ENCODE measurements around the gene SHD. TPM values are rescaled to one million over a fixed set of nuclear protein-coding genes. Genes with fewer than 3 reads are reported as not detected.
"Not testable (repeated sequence)": the region's sequence is repeated elsewhere in the genome, so short reads cannot be mapped to it uniquely, and the experiment has no call there.

SHD gene
- total RNA-seq, 1 experiment from 2014 or later: not detected

DNA sequence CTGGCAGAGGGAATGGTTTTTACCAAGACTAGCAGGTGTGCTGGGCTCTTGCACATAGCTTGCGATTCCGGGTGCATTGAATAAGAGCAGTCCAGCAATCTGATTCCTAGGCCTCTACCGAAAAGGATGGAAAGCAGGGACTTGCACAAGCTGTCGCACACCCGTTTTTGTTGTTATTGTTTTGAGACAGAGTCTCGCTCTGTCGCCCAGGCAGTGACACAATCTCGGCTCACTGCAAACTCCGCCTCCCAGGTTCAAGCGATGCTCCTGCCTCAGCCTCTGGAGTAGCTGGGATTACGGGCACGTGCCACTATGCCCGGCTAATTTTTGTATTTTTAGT is 44.2 kb upstream of the SHD start:
- no peak for DNase-seq (ENCODE audit: low spot score)
- TF ChIP-seq, protein P1, sequence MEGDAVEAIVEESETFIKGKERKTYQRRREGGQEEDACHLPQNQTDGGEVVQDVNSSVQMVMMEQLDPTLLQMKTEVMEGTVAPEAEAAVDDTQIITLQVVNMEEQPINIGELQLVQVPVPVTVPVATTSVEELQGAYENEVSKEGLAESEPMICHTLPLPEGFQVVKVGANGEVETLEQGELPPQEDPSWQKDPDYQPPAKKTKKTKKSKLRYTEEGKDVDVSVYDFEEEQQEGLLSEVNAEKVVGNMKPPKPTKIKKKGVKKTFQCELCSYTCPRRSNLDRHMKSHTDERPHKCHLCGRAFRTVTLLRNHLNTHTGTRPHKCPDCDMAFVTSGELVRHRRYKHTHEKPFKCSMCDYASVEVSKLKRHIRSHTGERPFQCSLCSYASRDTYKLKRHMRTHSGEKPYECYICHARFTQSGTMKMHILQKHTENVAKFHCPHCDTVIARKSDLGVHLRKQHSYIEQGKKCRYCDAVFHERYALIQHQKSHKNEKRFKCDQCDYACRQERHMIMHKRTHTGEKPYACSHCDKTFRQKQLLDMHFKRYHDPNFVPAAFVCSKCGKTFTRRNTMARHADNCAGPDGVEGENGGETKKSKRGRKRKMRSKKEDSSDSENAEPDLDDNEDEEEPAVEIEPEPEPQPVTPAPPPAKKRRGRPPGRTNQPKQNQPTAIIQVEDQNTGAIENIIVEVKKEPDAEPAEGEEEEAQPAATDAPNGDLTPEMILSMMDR (conservative IDR thresholded peaks at IDR 0.05; ENCODE audit: low read depth, low read length): no peak
- ChIA-PET CTCF (interaction anchor here (0.6 kb wide), 1 partner anchor 16 kb away, joined by 18 read pairs; no protein-coding TSS in a partner anchor), POLR2A (ENCODE audit: low non-redundant PET) (no interaction called here)
- intact Hi-C loops (cut with micrococcal nuclease; ENCODE audit: unreplicated experiment): no loop called here
- H3K27me3 ChIP-seq (replicated peaks; ENCODE audit: insufficient read depth, low read depth, low read length, poor library complexity): no peaks in the 10 kb centered on the region
- no peaks in the 10 kb centered on the region for H3K9me3 ChIP-seq (ENCODE audit: low read depth, low read length, poor library complexity, severe bottlenecking)
- H3K27ac ChIP-seq (ENCODE audit: low read depth, low read length, poor library complexity, severe bottlenecking): no peak overlapping the region
- H3K4me1 ChIP-seq (ENCODE audit: insufficient read depth, low read length, poor library complexity, severe bottlenecking): no peaks in the 10 kb centered on the region
- BruUV-seq (replicated peaks): no TSS peak
- H3K36me3 ChIP-seq (ENCODE audit: insufficient read depth, low read length, poor library complexity, severe bottlenecking): no peaks in the 10 kb centered on the region
- H3K4me3 ChIP-seq (ENCODE audit: low read depth, low read length, poor library complexity, severe bottlenecking): no peak overlapping the region

GRCh38 chr19:4237510-4237909 is 41.6 kb upstream of the SHD start:
- H3K4me1 ChIP-seq (ENCODE audit: insufficient read depth, low read length, poor library complexity, severe bottlenecking); H3K9me3 ChIP-seq (ENCODE audit: low read depth, low read length, poor library complexity, severe bottlenecking); intact Hi-C loops (cut with micrococcal nuclease; ENCODE audit: unreplicated experiment); H3K27ac ChIP-seq (ENCODE audit: low read depth, low read length, poor library complexity, severe bottlenecking); H3K4me3 ChIP-seq (ENCODE audit: low read depth, low read length, poor library complexity, severe bottlenecking); POLR2A ChIA-PET (ENCODE audit: low non-redundant PET); BruUV-seq (replicated peaks); H3K36me3 ChIP-seq (ENCODE audit: insufficient read depth, low read length, poor library complexity, severe bottlenecking); H3K27me3 ChIP-seq (replicated peaks; ENCODE audit: insufficient read depth, low read depth, low read length, poor library complexity); CTCF ChIA-PET; DNase-seq (ENCODE audit: low spot score): not testable (repeated sequence)

DNA sequence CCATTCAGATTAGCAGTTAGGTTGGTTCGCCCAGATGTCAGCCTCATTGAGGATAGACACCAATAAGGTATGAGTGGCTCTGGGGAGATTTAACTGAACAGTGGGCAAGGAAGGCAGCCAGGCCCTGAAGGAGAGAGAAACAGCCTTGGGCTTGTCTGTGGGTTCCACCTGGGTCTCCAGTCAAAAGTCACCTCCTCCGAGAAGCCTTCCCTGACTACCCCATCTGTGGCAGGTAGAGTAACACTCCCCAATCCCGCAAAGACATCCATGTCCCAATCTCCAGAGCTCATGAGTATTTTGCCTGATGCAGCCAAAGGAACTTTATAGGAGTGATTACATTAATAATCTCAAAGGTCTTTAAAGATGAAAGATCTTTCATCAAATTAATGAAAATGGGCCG is 40.2 kb upstream of the SHD start:
- no peaks in the 10 kb centered on the region for H3K36me3 ChIP-seq (ENCODE audit: insufficient read depth, low read length, poor library complexity, severe bottlenecking)
- ChIA-PET CTCF (no interaction called here), POLR2A (ENCODE audit: low non-redundant PET) (no interaction called here)
- no peaks in the 10 kb centered on the region for H3K27me3 ChIP-seq (replicated peaks; ENCODE audit: insufficient read depth, low read depth, low read length, poor library complexity)
- no TSS peak for BruUV-seq (replicated peaks)
- H3K27ac ChIP-seq (ENCODE audit: low read depth, low read length, poor library complexity, severe bottlenecking): no peak overlapping the region
- intact Hi-C loops (cut with micrococcal nuclease; ENCODE audit: unreplicated experiment): no loop called here
- no peaks in the 10 kb centered on the region for H3K4me1 ChIP-seq (ENCODE audit: insufficient read depth, low read length, poor library complexity, severe bottlenecking)
- H3K9me3 ChIP-seq (ENCODE audit: low read depth, low read length, poor library complexity, severe bottlenecking): no peaks in the 10 kb centered on the region
- TF ChIP-seq, protein P1 (conservative IDR thresholded peaks at IDR 0.05; ENCODE audit: low read depth, low read length): no peak
- TF ChIP-seq EZH2 (IDR thresholded peaks at IDR 0.05; ENCODE audit: borderline replicate concordance, low read depth, low read length, poor library complexity, severe bottlenecking): no peak
- no peak for DNase-seq (ENCODE audit: low spot score)
- H3K4me3 ChIP-seq (ENCODE audit: low read depth, low read length, poor library complexity, severe bottlenecking): no peak overlapping the region

DNA sequence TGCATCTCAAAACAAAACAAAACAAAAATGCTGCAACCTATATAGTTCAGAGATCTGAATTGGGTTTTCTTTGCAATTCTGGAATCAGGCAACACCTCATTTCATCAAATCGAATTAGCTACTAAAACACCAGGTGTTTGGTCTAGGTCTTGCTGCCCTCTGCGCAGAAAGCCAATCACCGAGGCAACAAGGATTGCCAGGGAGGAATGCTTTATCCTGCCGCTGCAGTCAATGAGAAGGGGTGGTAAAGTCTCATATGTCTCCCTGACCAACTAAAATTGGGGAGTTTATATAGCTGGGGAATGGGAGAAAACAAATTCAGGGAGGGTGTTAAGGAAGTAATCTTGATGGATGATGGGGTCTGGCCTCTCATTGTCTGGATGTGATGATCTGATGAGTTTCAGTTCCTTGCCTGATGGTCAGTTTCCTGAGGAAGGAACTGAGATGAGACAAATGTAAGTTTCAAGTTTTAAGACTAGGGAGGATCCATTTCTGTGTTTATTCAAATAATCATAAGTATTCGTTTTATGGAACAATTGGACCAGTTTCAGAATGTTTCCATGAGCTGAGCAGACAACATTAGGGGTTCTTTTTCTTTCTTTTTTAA is 37.1 kb upstream of the SHD start:
- Histone ChIP-seq H3K27me3 (replicated peaks; ENCODE audit: insufficient read depth, low read depth, low read length, poor library complexity) (no peaks in the 10 kb centered on the region), H3K27ac (ENCODE audit: low read depth, low read length, poor library complexity, severe bottlenecking) (no peak overlapping the region), H3K4me1 (ENCODE audit: insufficient read depth, low read length, poor library complexity, severe bottlenecking) (peaks cover 5% of the 10 kb centered on the region), H3K9me3 (ENCODE audit: low read depth, low read length, poor library complexity, severe bottlenecking) (no peaks in the 10 kb centered on the region), H3K36me3 (ENCODE audit: insufficient read depth, low read length, poor library complexity, severe bottlenecking) (no peaks in the 10 kb centered on the region), H3K4me3 (ENCODE audit: low read depth, low read length, poor library complexity, severe bottlenecking) (no peak overlapping the region)
- ChIA-PET POLR2A (ENCODE audit: low non-redundant PET) (no interaction called here), CTCF (interaction anchor here (0.6 to 1.2 kb wide), 3 partner anchors 9 to 25 kb away, joined by 3 to 6 read pairs (median 3); no protein-coding TSS in a partner anchor)
- intact Hi-C loops (cut with micrococcal nuclease; ENCODE audit: unreplicated experiment): no loop called here
- TF ChIP-seq, protein P1 (conservative IDR thresholded peaks at IDR 0.05; ENCODE audit: low read depth, low read length): no peak
- TF ChIP-seq EZH2 (IDR thresholded peaks at IDR 0.05; ENCODE audit: borderline replicate concordance, low read depth, low read length, poor library complexity, severe bottlenecking): no peak
- BruUV-seq (replicated peaks): no TSS peak
- no peak for DNase-seq (ENCODE audit: low spot score)

DNA sequence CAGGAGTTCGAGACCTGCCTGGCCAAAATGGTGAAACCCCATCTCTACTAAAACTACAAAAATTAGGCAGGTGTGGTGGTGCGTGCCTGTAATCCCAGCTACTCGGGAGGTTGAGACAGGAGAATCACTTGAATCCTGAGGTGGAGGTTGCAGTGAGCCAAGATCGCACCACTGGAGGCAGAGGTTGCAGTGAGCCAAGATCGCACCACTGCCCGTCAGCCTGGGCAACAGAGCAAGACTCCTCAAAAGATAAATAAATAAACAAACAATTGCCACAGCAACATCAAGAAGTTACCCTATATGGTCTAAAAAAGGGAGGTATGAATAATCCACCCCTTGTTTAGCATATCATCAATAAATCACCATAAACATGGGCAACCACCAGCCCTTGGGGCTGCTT is 33.1 kb upstream of the SHD start:
- POLR2A ChIA-PET (ENCODE audit: low non-redundant PET); BruUV-seq (replicated peaks): not testable (repeated sequence)

More for the DNA sequence above, 33.1 kb upstream of the SHD start:
- H3K36me3 ChIP-seq (ENCODE audit: insufficient read depth, low read length, poor library complexity, severe bottlenecking): peaks cover 14% of the 10 kb centered on the region
- H3K4me1 ChIP-seq (ENCODE audit: insufficient read depth, low read length, poor library complexity, severe bottlenecking); H3K27ac ChIP-seq (ENCODE audit: low read depth, low read length, poor library complexity, severe bottlenecking); H3K4me3 ChIP-seq (ENCODE audit: low read depth, low read length, poor library complexity, severe bottlenecking); H3K27me3 ChIP-seq (replicated peaks; ENCODE audit: insufficient read depth, low read depth, low read length, poor library complexity); H3K9me3 ChIP-seq (ENCODE audit: low read depth, low read length, poor library complexity, severe bottlenecking); DNase-seq (ENCODE audit: low spot score); CTCF ChIA-PET: not testable (repeated sequence)
- intact Hi-C loops (cut with micrococcal nuclease; ENCODE audit: unreplicated experiment): loop anchor here (2.0 kb wide), 1 partner anchor 97 kb away; the partner anchor contains the start of gene MPND
